C4-2B (cell line): ENCODE measurements around the gene SOBP.

Experiments used
- H3K27ac ChIP-seq: fragments of 450-650 bp; 2 replicates; pipeline ENCODE4 v1.5.1; 2017
- ZFX ChIP-seq: fragments of 450-650 bp; IDR thresholded peaks from 2 replicates; pipeline ENCODE4 v1.6.1; 2017
- TF ChIP-seq, protein P1 (sequence below): fragments of 450-650 bp; conservative IDR thresholded peaks from 2 replicates; pipeline ENCODE4 v1.5.1; 2017; ENCODE audit warnings: mild to moderate bottlenecking

Gene SOBP

DNA sequence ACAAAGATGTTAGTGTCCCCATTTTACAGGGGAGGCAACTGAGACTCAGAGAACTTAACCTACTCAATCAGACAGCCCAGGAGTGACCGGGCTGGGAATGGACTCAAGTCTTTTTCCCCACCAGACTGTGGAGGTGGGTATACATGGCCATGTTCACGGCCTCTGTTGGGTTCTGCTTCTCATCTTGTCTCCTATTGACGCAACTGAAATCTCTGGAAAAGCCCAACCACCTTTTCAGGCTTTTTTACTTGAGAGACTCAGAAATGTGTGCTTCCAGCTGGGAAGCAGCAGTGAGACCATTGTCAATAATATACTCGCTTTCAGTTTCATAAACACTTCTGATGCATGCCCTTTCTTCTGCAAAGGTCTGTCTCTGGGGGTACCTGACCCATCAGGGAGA lies 70.7 kb downstream of the SOBP start:
- no peak for TF ChIP-seq ZFX
- TF ChIP-seq, protein P1, sequence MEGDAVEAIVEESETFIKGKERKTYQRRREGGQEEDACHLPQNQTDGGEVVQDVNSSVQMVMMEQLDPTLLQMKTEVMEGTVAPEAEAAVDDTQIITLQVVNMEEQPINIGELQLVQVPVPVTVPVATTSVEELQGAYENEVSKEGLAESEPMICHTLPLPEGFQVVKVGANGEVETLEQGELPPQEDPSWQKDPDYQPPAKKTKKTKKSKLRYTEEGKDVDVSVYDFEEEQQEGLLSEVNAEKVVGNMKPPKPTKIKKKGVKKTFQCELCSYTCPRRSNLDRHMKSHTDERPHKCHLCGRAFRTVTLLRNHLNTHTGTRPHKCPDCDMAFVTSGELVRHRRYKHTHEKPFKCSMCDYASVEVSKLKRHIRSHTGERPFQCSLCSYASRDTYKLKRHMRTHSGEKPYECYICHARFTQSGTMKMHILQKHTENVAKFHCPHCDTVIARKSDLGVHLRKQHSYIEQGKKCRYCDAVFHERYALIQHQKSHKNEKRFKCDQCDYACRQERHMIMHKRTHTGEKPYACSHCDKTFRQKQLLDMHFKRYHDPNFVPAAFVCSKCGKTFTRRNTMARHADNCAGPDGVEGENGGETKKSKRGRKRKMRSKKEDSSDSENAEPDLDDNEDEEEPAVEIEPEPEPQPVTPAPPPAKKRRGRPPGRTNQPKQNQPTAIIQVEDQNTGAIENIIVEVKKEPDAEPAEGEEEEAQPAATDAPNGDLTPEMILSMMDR, result no peak
- no peak overlapping the region for H3K27ac ChIP-seq

DNA sequence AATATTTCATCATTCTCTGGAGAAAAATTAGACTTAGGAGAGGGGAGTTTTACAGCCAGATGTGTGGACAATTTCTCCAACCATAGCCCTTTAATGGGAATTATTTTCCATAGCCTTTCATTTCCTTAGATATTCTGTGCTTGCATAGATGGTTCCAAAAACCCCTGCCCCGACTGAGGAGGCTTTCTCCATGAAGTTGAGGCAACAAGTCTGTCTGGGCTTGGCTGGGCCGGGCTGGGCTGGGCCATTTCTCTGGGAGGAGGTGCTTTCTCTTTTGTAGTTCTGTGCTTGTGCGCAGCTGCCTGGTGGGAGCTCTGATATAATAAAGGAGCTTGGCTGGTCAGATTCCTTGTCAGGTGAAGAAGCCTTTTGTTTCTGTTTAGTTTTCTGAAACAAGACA lies 71.4 kb downstream of the SOBP start:
- TF ChIP-seq, protein P1, result no peak
- TF ChIP-seq ZFX, result no peak

DNA sequence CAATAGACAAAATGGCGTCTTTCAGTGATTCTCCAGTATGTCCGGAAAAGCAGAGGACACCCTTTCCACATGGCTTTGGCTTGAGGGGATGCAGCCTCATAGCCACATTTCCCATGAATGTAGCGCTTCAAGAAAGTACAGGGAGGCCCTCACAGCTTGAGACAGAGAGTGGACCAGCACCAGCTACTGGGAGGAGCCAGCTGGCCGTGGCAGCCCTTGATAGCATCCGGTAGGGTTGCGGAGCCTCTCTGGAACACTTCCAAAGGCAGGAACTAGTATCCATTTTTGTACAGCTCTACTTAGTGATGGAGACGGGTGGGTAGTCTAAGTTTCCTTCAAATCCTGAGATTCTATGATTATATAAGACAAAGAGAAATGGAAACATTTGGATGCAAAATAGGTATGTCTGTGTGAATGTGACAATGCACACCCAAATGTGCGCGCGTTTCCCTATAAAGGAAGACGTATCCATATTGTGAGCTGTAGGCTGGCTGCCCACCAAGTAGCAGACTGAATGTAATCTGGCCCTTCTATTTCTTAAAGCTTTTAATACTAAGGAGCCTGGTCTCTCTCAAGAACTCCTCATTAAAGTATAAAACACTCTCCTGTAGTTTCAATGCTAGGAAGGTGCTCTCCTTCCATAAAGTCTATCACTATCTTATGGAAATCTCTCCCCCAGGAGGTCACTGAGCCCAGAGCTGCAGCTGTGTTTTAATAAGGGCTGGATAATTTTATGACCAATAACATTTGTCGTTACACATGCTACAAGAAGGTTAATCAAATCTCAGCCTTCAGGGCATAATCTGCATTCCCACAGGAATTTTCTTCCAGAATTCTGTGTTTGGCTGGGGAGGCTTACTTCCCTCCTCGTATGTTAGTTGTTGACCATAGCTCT lies 74.0 kb downstream of the SOBP start:
- no peak overlapping the region for H3K27ac ChIP-seq
- TF ChIP-seq, protein P1, result no peak
- no peak for TF ChIP-seq ZFX

More for the DNA sequence above, 71.4 kb downstream of the SOBP start:
- no peak overlapping the region for H3K27ac ChIP-seq

DNA sequence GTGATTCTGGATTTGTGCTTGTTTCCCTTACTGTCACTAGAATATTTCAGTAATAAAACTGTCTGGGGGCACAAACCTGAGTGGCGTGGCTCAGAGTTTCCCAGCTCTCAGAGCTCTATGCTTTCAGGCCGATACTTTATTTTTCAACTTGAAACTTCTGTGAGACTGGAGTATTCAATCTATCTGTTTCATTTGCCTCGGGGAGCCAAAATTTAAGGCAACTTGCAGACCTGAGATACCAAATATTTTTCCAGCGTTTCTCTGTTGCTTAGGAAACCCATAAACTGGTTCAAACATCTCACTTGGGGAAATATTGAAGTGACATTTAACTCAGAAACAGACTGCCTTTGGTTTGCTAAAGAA lies 74.7 kb downstream of the SOBP start:
- TF ChIP-seq ZFX, result no peak
- TF ChIP-seq, protein P1, result no peak

DNA sequence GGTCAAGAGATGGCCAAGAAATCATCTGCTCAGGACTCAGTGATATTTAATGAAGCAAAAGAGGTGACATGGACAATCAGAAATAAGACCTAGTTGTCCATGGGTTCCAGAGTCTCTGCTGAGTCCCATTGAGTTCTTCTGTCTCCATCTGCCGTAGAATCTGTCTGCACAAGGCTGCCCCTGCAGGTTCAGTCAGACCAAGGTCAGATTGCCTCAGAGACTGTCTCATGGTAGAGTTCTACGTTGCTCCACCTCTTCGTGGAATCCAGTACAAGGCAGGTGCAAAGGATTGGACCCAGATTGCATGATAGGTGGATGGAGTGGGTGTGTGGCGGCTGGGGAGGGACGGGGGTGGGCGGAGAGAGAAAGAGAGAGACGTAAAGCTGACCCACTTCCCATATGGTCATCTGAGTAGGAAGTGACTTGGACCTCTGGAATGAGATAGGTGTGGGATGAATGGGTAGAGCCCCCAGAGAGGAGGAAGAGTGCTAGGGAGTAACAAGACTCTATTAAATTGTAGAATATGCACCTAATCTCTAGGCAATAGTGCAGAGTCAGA lies 75.3 kb downstream of the SOBP start:
- TF ChIP-seq, protein P1, result no peak
- no peak for TF ChIP-seq ZFX
- no peak overlapping the region for H3K27ac ChIP-seq

More for the DNA sequence above, 74.7 kb downstream of the SOBP start:
- no peak overlapping the region for H3K27ac ChIP-seq

DNA sequence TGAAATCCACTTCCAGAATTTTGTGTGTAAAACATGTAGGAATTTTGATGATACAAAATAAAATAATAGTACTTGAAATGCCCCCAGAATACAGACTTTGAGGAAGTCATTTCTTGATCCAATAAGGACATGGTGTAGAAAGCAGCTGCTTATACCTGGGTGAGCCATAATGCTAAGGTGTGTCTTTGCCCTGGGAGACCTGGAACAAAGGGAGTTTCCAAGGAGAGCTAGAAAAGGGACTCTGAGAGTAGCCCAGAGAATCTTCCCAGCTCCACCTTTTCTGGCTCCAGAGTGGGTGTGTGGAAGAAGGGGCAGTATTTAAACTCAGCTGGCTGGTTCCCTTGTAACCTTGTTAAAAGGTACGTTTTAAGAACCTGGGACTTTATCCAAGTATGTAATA lies 77.7 kb downstream of the SOBP start:
- no peak for TF ChIP-seq ZFX
- TF ChIP-seq, protein P1, result no peak
- no peak overlapping the region for H3K27ac ChIP-seq

DNA sequence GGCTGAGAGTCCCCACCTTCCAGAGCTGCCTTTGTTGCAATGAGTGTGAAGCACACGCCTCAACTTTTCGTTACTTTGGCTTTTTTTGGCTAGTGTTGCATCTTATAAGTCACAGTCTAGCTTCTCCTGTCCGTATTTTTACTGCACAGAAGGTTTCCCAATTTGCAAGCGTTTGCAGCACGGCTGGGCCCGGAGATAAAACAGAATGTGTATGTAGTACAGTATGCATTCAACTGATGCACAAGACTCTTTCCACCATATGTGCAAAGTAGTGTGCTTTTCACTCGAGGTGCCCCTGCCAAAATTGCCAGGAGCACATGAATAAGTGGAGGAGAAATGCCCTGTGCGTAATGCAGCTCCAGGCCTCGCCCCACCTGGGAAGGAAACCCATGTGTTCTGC lies 79.6 kb downstream of the SOBP start:
- no peak for TF ChIP-seq ZFX
- TF ChIP-seq, protein P1, result no peak
- no peak overlapping the region for H3K27ac ChIP-seq
